NCI-H526 (cell line): ENCODE data around the gene TPK1.

ENCODE experiments used
- DNase-seq, 2 experiments: peaks; one replicate each; lab custom pipeline; 2025; lab: John Stamatoyannopoulos, UW

The TPK1 gene

DNA sequence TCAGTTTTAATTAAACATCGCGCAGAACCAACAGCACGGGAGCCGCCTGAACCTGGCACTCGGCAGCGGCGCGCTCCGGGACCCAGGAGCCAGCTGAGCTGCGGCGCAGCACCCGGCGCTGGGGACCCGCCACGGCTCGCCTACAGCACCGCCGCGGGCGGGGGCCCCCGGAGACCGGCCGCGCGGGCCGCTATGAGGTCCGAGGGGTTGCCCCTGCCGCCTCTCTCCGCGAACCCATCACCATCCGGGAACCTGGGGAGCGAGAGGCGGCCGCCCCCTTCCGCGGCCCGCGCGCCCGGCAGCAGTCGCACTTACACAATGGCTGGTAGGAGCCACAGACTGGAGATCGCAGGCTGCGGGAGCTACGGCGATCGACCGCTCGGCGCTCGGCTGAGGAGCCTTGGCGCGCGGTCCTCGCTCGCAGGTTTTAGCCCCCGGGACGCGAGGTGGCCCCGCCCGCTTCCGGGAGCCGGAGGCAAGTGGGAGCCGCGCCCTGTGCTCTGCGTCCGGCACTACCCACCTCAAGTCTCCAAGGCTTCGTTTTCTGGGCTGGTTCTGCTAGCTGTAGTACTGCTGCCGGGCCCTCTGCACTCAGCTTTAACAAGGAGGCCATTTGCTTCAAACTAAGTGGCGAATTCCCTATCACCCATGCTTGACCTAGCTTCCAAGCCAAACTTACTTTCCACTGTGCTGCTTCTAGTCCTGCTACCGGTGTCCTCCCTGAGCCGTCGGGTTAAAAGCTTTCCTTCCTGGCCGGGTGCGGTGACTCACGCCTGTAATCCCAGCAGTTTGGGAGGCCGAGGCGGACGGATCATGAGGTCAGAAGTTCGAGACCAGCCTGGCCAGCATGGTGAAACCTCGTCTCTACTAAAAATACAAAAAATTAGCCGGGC, at the start of gene TPK1:
TPK1 (minus strand) TSS at position 402 of the 893 bp plus-strand sequence. CDS start 451 bp downstream, outside the sequence.
- peak; percentile 68 to 94 for DNase-seq

DNA sequence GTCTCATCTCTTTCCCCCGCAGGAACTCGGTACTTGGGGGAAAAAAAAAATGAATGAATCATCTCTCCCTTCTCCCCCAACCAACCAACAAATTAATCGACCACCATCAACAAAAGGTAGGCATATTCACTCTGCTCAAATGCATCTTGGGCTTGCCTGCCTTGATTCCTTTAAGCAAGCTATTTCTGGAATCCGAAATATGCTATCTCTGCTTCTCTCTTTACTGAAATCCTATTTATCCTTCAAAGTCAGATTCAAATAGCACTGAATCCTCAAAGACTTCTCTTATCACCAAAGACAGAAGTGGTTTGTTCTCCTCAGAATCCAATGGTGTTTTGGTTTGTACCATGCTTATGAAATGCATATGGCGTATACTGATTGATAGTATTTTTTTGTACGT, 49.6 kb upstream of the TPK1 start:
- DNase-seq: no peak

DNA sequence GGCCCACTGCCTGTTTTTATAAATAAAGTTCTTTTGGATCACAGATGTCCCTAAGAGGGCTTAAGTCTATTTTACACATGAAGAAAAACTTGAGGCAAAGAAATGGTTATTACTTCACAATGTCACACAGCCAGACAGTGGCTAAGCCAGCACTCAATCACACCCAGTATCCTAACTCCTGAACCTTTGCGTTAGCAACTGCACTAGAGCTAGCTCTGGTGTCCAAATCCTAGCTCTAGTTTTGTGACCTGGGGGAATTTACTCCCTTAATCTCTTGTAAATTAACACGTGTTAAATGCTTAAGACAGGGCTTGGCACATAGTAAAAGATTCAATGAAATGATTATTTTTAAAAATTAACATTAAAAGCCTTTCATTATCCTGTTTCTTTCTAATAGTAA, 49.0 kb upstream of the TPK1 start:
- no peak for DNase-seq

DNA sequence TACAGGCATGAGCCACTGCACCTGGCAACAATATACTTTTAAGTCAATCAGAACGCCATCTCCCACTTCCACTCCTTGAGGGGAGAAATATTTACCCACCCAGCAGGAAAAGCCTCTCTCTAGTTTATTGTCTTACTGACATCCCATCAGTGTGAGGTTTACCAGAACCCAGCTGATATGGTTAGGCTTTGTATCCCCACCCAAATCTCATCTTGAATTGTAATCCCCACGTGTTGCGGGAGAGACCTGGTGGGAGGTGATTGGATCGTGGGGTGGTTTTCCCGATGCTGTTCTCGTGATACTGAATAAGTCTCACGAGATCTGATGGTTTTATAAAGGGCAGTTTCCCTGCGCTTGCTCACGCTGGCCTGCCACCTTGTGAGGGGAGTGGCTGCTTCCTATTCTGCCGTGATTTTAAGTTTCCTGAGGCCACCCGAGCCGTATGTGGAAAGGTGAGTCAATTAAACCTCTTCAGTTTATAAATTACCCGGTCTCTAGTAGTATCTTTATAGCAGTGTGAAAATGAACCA, 37.5 kb upstream of the TPK1 start:
- DNase-seq: no peak

DNA sequence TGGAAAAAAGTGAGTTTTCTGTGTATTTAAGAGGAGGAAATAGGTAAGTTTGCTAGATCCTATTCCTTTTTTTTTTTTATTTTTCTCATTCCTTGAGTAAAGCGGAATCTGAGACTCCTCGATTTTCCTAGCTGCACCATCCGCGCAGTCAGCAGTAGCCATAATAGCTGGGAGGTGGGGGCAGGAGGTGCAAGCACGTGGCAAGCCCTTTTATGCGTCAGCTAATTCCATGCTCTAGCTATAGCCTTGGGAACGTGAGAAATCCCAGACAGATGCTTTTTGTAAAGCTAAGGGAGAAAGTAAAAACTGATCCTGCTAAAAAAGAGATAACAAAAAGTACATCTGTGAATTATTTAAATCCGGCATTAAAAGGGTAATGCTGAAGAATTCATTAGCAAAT, 33.2 kb upstream of the TPK1 start:
- DNase-seq: no peak

DNA sequence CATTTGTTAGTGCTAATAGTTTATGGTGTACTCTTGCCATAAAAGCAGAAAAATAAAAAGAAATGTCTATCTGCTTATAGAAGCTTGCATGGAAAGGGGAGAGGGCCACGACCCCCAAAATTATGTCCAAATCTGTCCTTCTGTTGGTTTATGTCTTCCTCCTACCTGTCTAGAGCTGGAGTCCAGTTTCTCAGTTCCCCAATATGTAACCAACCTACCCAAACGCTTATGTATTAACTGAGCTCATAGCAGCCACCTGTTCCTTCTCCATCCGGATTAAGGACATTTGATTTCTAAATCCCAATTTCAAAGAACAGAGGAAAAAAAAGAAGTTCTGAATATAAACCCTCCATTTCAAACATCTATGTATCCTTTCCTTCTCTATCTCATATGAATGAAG, 30.3 kb upstream of the TPK1 start:
- DNase-seq: no peak

DNA sequence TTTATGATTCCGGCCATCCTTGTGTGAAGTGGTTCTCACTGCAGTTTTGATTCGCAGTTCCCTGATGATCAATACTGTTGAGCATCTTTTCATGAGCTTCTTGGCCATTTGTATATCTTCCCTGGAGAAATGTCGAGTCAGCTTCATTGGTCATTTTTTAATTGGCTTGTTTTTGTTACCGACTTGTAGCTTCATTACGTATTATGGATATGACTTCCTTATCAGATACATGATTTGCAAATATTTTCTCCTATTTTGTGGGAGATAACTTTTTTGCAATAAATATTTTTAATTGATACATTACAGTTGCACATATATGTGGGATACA, 27.4 kb upstream of the TPK1 start:
- DNase-seq: no peak

DNA sequence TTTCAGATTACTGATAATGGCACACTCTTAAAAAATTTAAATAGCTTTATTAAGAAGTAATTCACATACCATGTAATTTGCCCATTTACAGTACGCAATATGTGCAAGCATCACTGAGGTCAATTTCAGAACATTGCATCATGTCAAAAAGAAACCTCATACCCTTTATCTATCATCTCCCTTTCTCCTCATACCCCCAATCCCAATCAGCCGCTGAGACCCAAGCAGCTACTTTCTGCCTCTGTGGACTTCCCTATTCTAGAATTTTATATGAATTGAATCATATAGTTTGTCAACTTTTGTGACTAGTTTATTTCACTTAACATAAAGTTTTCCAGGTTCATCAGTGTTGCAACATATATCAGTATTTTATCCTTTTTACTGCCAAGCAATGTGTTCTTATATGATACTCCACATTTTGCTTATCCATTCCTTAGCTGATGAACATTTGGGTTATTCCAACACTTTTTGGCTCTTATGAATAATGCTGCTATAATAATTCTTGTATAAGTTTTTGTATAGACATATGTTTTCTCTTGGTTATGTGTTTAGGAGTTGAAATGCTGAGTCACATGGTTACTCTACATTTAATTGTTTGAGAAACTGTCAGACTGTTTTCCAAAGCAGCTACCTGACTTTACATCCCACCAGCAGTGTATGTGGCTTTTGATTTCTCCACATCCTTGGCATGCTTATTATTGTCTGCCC, 26.9 kb upstream of the TPK1 start:
- DNase-seq: no peak

DNA sequence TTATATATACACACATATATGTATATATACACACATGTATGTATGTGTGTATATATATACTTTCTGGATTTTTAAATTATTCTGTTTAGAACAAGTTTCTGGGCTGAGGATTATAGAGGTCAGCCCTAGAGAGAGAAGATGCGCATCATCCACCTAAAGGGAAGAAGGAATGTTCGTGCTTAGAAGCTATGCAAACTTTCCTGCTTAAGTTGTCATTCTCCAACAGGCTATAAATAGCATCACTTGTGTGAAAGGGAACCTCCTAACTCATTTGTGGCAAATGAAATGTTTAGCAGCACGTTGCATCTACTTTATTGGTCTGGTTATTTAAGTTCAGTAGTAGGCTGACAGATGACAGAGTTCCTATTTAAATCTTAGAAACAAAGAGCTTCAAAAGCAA, 23.9 kb upstream of the TPK1 start:
- no peak for DNase-seq

DNA sequence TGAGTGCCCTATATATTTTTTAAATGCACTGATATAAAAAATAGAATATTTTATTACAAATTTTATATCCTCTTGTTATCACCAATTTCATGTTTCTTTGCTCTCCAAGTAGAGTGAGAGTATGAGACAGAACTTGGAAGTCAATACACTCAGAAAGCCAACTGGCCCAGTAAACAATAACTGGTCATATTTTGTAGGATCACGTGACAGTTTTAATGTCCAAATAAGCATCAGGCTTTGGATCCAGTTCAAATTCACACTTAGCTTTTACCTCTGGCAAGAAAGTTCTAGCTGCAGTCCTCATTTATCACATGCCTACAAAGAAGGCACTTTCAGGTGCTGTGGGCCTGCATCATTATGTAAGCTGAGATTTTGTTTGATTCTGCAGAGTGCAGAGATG, 21.6 kb upstream of the TPK1 start:
- no peak for DNase-seq

DNA sequence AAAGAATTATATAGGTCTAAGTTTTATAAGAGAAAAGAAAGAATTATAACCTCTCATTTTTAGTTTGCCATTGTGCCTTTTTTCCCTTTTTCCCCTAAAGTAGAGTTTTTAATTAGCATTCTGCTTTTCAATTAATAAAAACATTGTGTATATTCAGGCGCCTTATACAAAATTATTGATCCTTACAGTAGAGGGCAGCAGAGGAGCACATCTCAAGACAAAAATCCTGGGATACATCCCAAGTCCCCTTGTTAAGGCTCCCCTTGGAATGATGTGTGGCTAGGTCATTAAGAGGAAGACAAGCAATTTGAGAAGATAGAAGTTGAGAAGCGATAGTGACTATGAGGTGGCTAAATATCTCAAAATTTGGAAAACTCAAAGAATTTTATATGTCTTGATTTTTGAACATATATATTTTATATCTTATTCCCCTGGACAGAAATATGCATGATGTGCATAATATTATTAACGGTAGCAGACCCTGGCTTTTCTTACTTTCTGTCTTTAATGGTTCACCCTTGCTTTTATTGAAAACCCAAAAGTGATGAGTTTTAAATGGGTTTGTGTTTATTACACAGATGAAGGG, 19.1 kb upstream of the TPK1 start:
- DNase-seq: peak; percentile 25 to 57

DNA sequence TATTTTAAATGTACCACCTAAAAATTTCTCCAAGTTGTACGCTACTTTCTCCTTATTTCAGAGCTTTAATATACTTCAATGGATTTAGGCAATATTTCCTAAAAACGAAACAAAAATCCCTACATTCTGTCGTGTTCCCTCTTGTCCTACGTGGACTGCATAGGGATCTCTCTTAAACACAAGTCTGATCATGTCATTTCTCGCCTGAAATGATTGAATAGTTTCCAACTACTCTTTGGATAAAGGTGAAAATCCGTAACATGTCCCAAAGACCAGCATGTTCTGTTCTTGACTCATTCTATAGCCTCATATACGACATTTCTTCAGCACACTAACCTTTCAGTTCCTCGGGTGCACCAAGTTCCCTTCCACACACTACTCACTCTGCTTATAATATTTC, 17.7 kb upstream of the TPK1 start:
- DNase-seq: no peak

DNA sequence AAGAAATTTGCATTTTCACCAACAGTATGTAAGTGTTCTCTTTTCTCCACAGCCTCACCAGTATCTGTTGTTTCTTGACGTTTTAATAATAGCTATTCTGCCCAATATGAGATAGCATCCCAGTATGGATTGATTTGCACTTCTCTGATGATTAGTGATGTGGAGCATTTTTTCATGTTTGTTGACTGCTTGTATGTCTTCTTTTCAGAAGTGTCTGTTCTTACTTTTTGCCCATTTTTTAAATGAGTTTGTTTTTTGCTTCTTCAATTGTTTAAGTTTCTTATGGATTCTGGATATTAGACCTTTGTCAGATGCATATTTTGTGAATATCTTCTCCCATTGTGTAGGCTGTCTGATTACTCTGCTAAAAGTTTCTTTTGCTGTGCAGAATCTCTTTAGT, 12.2 kb upstream of the TPK1 start:
- DNase-seq: no peak

DNA sequence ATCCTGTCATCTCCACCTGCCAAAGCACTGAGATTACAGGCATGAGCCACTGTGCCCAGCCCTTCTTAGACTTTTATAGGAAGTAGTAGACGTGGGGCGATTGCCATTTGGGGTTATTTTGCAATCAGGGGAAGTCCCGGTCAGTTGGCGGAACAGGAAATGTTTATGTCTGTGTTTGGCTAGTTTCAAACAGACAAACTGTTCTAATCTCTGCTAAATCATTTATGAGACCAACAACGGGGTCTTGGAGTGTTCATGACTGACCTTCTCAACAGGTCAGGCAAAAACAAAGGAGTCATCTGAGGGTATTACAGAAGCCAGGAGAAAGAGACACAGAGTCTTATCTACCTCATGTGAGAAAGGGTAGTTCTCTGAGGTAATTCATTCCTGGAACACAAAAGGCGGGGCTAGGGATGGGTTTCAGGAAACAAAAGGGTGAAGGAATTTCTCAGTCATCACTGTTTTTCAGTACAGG, 6.6 kb upstream of the TPK1 start:
- DNase-seq: no peak

DNA sequence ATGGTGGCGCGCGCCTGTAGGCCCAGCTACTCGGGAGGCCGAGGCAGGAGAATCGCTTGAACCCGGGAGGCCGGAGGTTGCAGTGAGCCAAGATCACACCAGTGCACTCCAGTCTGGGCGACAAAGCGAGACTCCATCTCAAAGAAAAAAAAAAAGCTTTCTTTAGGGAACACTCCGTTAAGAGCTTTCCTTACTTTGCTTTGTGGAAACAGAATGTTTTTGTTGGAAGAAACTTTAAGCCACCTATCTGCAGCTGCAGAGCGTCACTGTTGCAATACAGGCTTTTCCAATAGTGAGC, 641 bp upstream of the TPK1 start:
- DNase-seq: no peak

DNA sequence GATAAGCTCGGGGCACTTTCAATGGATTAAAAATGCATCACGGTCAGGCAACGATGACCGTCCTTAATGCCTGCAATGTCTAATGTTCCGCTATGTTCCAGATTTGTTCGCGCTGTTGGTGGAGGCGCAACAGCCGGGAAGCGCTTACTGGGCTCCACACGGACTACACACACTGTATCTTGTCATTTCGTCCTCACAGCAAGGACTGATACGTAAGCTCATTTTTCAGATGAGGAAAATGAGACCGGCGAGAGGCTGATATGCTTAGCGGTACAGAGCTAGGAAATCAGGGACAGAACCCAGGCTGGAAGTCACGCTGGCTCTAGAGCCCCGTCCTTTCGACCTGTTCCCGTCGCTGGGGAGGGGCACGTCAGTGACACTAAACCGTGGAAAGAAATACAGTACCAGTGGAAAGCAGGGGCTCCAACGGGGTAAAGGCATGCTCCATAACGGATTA, 670 bp downstream of the TPK1 start:
- peak; percentile 37 to 69 for DNase-seq

DNA sequence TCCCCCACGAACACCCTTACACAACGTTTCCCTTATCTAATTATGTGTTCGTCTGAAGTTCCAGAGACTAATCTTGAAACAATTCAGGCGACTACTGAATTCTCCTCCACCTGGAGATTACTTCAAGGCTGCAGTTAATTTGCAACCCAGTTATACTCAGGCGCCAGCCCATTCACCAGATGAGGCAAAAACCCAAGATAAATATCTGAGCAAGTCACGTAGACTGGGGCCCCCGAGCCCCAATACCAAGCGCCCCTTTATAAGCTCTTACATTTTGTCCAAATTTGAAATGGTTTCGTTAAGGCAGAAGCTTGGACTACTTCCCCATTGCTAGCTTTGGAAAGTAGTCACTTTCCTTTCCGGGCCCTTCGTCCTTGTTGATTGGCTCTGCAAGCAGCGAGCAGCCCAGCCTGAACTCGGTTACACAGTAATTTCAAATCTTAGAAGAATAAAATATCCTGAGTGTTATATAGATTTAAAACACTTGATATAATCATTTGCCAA, 1.2 kb downstream of the TPK1 start:
- no peak for DNase-seq

DNA sequence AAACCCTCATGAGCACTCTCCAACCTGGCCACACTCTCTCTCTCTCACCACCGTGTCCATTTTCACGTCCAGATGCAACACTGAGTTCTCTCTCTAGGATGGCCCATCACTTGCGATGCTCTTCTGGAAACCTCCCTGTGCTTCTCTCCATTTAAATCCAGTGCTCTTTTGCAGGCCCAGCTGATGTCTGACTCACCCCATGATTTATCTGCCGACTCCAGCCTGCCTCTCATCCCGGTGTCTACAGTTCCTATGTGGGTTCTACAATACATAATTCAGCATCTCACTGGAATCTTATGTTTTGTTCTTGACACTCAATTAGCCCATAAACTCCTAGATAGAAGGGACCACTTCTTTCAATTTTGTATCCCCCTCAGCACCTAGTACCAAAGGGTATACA, 5.0 kb downstream of the TPK1 start:
- DNase-seq: no peak

DNA sequence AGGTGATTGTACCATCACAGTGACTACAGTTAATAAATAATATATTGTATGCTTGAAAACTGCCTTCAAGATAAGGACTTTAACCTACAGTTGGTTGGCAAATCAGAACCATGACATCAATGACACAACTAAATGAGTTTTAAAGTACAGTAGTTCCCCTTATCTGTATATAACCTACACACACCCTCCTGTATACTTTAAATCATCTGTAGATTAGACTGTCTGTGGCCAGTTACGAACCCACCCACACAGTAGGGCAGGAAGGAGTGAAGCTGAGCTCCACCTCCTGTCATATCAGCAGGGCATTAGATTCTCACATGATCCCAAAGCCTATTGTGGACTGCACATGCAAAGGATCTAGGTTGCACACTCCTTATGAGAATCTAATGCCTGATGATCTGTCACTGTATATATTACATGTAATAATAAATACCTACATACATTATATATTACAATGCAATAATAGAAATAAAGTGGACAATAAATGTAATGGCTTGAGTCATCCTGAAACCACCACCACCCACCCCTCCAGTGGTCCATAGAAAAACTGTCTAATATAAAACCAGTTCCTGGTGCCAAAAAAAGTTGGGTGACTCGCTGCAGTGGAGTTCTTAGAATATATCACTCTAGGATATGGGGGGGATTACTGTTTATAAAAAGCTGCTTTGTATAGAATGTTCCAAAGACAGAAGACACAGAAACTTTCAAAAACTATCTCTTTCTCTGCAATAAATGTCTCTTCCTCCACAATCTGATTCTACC, 5.6 kb downstream of the TPK1 start:
- DNase-seq: no peak

DNA sequence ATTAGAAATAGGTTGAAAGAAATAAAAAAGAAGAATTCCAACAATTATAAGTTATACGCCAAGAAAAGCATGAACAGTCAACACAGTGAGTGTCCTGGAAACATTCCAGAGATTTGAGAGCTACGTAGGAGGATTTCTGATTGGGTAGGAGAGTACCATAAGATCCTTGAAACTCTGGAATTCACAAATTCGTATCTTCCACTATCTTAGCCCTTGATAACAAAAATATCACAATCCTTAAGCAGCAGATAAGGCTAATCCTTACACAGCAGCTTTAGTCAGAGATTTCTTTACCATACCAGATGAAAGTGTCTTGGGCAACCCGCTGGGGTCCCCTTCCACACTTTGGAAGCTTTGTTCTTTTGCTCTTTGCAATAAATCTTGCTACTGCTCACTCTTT, 8.2 kb downstream of the TPK1 start:
- DNase-seq: no peak

DNA sequence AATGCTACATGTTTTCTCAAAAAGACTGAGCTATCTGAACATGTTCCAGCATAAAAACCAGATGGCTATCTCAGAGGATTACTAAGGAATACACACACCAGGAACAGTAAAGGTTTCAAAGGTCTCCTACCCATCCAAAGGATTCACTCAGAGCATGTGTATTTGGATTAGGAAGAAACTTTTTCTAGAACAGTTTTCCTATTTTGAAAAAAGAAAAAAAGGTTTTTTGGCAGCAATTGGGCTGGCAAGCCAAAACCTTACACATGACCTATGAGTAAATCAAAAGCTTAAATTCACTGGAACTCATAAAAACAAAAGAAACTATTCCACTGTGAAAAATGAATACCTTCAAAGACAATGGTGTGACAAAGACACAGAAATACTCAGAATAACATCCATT, 9.6 kb downstream of the TPK1 start:
- DNase-seq: no peak

DNA sequence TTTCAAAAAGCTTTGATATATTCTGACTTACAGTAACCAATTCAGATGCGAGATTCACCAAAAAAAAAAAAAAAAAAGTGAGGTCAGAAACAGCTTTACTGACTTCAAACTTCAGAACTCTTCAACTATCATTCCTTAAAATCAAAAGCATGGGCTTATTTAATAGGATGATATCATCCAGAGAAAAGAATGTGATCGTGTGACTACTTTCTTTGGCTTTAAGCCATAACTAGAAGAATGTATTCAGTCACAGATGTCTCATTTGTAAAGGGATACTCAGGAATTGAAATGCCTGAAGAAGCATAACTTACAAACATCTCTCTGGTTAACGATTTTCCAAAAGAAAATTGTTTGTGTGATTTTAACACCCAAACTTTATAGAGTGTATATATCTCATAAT, 11.5 kb downstream of the TPK1 start:
- no peak for DNase-seq
